B cell (primary cell): Measurements from ENCODE around the gene PLTP.

Experiments
- CTCF ChIP-seq: fragments of 200-600 bp; IDR thresholded peaks from one replicate; pipeline ENCODE4 v1.8.0; 2022; ENCODE audit warnings: antibody characterized with exemption, mild to moderate bottlenecking
- EZH2 ChIP-seq: IDR thresholded peaks from 2 replicates; pipeline ENCODE4 v1.6.1; 2012; ENCODE audit warnings: borderline replicate concordance, low read depth, mild to moderate bottlenecking, moderate library complexity, low read length; ENCODE audit not compliant: insufficient read depth, poor library complexity, severe bottlenecking

- TF ChIP-seq CTCF (no peak), EZH2 (no peak)
Observed at GRCh38 chr20:45897692-45898091, 14.3 kb downstream of the PLTP start.
